Left lung (tissue), 10 donors: ENCODE measurements around the gene FKRP. TPM values are rescaled to one million over a fixed set of nuclear protein-coding genes. Genes with fewer than 3 reads are reported as not detected.
"Not testable (repeated sequence)": the region's sequence is repeated elsewhere in the genome, so short reads cannot be mapped to it uniquely, and the experiment has no call there.

ENCODE experiments used
- ATAC-seq: fragments of 200-7000 bp; cut with Tn5 transposase; one replicate; pipeline ENCODE4 v1.9.1; 2020; ENCODE audit warnings: moderate library complexity
- DNase-seq, 4 donors: peaks; one replicate each; pipeline ENCODE4 v3.0.0-alpha.2; 2013 to 2020
- H3K27ac ChIP-seq, 2 donors: fragments of 200-600 bp; sonication (generic) in 1 of 2; one replicate each; pipeline versions ENCODE4 v1.5.0 to v1.8.0; 2020 to 2021
- H3K27me3 ChIP-seq, 2 donors: fragments of 200-600 bp; sonication (generic) in 1 of 2; one replicate each; pipeline versions ENCODE4 v1.5.0 to v1.8.0; 2020 to 2021
- H3K36me3 ChIP-seq, 2 donors: fragments of 200-600 bp; sonication (generic) in 1 of 2; one replicate each; pipeline versions ENCODE4 v1.5.0 to v1.8.0; 2020 to 2021
- H3K4me1 ChIP-seq, 2 donors: fragments of 200-600 bp; one replicate each; pipeline ENCODE4 v1.8.0; 2021
- H3K4me3 ChIP-seq, 2 donors: fragments of 200-600 bp; sonication (generic) in 1 of 2; one replicate each; pipeline versions ENCODE4 v1.5.0 to v1.8.0; 2020 to 2021; ENCODE audit warnings: mild to moderate bottlenecking in 1 of 2
- H3K9me3 ChIP-seq, 2 donors: fragments of 200-600 bp; sonication (generic) in 1 of 2; one replicate each; pipeline versions ENCODE4 v1.5.0 to v1.8.0; 2020 to 2021
- intact Hi-C, 2 donors: fragments of 100-400 bp; cut with DNase I; formaldehyde crosslinking; loops; one replicate each; pipeline versions ENCODE4 v1.11.2 to v1.14.2; 2022
- microRNA-seq, 2 donors: library from miRNA; unstranded; fragments of <30 nt; microRNA quantifications; one replicate each; pipeline ENCODE4, GENCODE V29; 2019
- polyA plus RNA-seq, 6 donors: library from polyadenylated mRNA; unstranded; fragments of 120-200 nt; gene quantifications; one replicate each; pipeline ENCODE4 v1.2.1, GENCODE V29; 2013; ENCODE audit not compliant: insufficient read length in 6 of 6
- total RNA-seq, 2 donors: library from RNA; stranded (reverse); fragmentation: NEBNext Ultra II Directional; extraction: Animal tissue kit (Norgen Biotek cat#: 25700); gene quantifications; one replicate each; pipeline ENCODE4 v1.2.1, GENCODE V29; 2021
- TF ChIP-seq, protein P1 (sequence below), 2 donors: fragments of 200-600 bp; sonication (generic) in 1 of 2; IDR thresholded peaks; one replicate each; pipeline versions ENCODE4 v1.5.0 to v1.8.0; 2021; ENCODE audit warnings: antibody characterized with exemption in 2 of 2
- donor health status: DM: no; HTN: yes; CAD: no.
- donor health status: DM: no; HTN: no; CAD: no.

Gene FKRP
- total and polyA plus RNA-seq, 8 donors, result 18.8 to 29.6 (median 23.2) TPM

DNA sequence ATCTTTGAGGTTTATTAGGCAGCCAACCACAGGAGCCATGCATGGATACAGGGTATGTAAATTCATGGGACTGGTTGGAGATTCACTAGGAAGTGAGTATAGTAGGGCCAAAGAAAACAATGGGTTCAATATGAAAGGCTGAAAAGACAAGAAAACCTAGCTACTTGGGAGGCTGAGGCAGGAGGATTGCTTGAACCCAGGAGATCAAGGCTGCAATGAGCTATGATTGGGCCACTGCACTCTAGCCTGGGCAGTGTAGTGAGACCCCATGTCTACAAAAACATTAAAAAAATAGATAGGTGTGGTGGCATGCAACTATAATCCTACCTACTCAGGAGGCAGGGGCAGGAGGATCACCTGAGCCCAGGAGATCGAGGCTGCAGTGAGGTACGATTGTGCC is 52.9 kb downstream of the FKRP start:
- Histone ChIP-seq H3K9me3 (no peaks in the 10 kb centered on the region), H3K36me3 (no peaks in the 10 kb centered on the region), H3K4me1 (peaks cover 5% of the 10 kb centered on the region in 2 donors), H3K27me3 (no peaks in the 10 kb centered on the region), H3K27ac (no peak overlapping the region), H3K4me3 (no peak overlapping the region)
- ATAC-seq (no peak), DNase-seq (no peak)
- TF ChIP-seq, protein P1, sequence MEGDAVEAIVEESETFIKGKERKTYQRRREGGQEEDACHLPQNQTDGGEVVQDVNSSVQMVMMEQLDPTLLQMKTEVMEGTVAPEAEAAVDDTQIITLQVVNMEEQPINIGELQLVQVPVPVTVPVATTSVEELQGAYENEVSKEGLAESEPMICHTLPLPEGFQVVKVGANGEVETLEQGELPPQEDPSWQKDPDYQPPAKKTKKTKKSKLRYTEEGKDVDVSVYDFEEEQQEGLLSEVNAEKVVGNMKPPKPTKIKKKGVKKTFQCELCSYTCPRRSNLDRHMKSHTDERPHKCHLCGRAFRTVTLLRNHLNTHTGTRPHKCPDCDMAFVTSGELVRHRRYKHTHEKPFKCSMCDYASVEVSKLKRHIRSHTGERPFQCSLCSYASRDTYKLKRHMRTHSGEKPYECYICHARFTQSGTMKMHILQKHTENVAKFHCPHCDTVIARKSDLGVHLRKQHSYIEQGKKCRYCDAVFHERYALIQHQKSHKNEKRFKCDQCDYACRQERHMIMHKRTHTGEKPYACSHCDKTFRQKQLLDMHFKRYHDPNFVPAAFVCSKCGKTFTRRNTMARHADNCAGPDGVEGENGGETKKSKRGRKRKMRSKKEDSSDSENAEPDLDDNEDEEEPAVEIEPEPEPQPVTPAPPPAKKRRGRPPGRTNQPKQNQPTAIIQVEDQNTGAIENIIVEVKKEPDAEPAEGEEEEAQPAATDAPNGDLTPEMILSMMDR (IDR thresholded peaks at IDR 0.05), result no peak
- intact Hi-C loops, result no loop called here

DNA sequence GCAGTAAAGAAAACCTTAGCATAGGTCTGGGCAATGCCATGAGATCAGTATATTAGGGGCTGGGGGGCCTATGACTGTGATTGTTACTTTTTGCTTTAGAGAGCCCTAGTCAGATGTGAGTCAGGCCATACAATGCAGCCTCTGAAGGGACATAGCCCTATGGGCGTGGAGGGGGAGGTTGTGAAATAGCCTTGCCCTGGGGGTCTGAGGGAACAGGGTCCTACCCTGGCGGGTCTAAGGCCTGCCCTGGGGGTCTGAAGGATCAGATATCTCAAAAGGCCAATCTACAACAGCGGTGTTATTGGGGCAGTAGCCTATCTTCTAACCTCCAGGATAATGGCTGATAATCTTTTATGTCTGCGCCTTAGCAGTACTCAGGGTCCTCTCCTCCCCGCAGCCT is 56.3 kb downstream of the FKRP start:
- no peaks in the 10 kb centered on the region for H3K9me3 ChIP-seq
- H3K36me3 ChIP-seq, result no peaks in the 10 kb centered on the region
- DNase-seq, result no peak
- H3K4me1 ChIP-seq, result no peaks in the 10 kb centered on the region
- intact Hi-C loops, result no loop called here
- TF ChIP-seq, protein P1 (IDR thresholded peaks at IDR 0.05), result no peak
- no peak overlapping the region for H3K27ac ChIP-seq
- ATAC-seq, result no peak
- H3K27me3 ChIP-seq, result no peaks in the 10 kb centered on the region
- H3K4me3 ChIP-seq, result no peak overlapping the region

DNA sequence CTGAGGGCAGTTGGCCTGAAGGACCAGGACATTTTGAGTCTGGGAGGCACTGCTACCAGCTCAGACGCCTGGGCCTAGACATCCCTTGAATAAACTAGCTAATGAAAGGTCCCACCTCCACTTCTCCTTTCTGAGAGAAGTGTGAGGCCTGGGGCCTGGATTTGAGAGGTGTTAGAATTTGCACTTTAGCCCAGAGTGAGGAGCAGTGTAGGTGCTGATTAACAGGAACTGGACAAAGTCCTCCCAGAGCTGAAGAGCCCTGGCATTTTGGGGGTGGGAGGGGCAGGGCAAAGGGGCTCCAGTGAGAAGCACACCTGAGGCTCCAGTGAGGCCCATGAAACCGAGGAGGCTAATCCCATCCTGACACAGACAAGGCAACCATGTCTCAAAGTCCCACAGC is 57.7 kb downstream of the FKRP start:
- Histone ChIP-seq H3K27ac (no peak overlapping the region), H3K9me3 (no peaks in the 10 kb centered on the region), H3K27me3 (no peaks in the 10 kb centered on the region), H3K36me3 (no peaks in the 10 kb centered on the region), H3K4me3 (no peak overlapping the region), H3K4me1 (no peaks in the 10 kb centered on the region)
- TF ChIP-seq, protein P1 (IDR thresholded peaks at IDR 0.05), result no peak
- intact Hi-C loops, result no loop called here
- ATAC-seq (no peak), DNase-seq (no peak)

DNA sequence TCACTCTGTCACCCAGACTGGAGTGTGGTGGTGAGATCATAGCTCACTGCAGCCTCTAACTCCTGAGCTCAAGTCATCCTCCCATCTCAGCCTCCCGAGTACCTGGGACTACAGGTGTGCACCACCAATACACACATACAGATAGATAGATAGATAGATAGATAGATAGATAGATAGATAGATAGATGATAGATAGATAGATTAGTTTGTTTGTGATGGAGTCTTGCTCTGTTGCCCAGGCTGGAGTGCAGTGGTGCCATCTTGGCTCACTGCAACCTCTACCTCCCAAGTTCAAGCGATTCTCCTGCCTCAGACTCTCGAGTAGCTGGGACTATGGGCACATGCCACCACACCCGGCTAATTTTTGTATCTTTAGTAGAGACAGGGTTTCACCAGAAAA is 58.6 kb downstream of the FKRP start:
- H3K27me3 ChIP-seq, H3K27ac ChIP-seq, DNase-seq, H3K4me3 ChIP-seq, intact Hi-C loops, H3K9me3 ChIP-seq, ATAC-seq, H3K4me1 ChIP-seq, H3K36me3 ChIP-seq: not testable (repeated sequence)

DNA sequence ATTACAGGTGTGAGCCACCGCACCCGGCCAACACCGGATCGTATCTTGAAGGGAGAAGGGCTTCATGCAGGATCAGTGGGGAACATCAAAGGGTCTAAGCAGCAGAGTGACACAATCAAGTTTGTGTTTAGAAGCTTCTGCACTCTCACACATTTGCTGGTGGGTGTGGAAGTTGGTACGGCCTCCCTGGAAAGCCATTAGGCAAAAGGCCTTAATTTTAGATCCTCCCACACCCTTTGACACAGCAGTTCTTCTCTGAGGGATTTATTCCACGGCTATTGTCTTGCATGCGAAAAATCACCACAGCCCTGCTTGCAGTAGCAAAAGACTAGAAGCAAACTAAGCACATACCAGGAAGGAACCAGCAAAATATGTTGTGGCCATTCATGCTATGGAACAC is 60.8 kb downstream of the FKRP start:
- no peak overlapping the region for H3K4me3 ChIP-seq
- DNase-seq (no peak), ATAC-seq (no peak)
- H3K9me3 ChIP-seq, result no peaks in the 10 kb centered on the region
- H3K27me3 ChIP-seq, result no peaks in the 10 kb centered on the region
- TF ChIP-seq, protein P1 (IDR thresholded peaks at IDR 0.05), result no peak
- intact Hi-C loops, result no loop called here
- H3K27ac ChIP-seq, result no peak overlapping the region
- no peaks in the 10 kb centered on the region for H3K36me3 ChIP-seq
- no peaks in the 10 kb centered on the region for H3K4me1 ChIP-seq

Small RNA genes lying within 50 kb of the gene (microRNA-seq; reads per million reads assigned to microRNA genes)
- gene MIR320E, result 1.8 to 4.5 reads per million in 2 donors

Other genes with a start within 250 kb of the FKRP start
- 100 to 1,000 TPM; 178 to 225 TPM for gene CALM3, start 144.7 kb upstream of the FKRP start, total RNA-seq
- gene CALM3, start 144.7 kb upstream of the FKRP start, polyA plus RNA-seq, result 100 to 1,000 TPM; 337 to 478 (median 359) TPM
- gene PTGIR, start 121.0 kb upstream of the FKRP start, total RNA-seq, result 10 to 100 TPM in 1 of 2 donors, 1 to 10 TPM in 1; 9.8 to 12.1 TPM
- gene PTGIR, start 121.0 kb upstream of the FKRP start, polyA plus RNA-seq, result 10 to 100 TPM in 4 of 6 donors, 1 to 10 TPM in 2; 9.2 to 14.1 (median 12.0) TPM
- gene GNG8, start 109.9 kb upstream of the FKRP start, total RNA-seq, result not detected
- gene GNG8, start 109.9 kb upstream of the FKRP start, polyA plus RNA-seq, result 10 to 100 TPM in 2 of 6 donors, 1 to 10 TPM in 4; 5.8 to 16.0 (median 8.9) TPM
- gene DACT3, start 84.9 kb upstream of the FKRP start, total RNA-seq, result 10 to 100 TPM in 1 of 2 donors, 1 to 10 TPM in 1; 6.6 to 15.0 TPM
- gene DACT3, start 84.9 kb upstream of the FKRP start, polyA plus RNA-seq, result 10 to 100 TPM; 37.6 to 53.4 (median 45.4) TPM
- 10 to 100 TPM; 37.8 to 48.5 TPM for gene PRKD2, start 28.9 kb upstream of the FKRP start, total RNA-seq
- gene PRKD2, start 28.9 kb upstream of the FKRP start, polyA plus RNA-seq, result 10 to 100 TPM; 51.3 to 61.4 (median 55.7) TPM
- 10 to 100 TPM; 54.2 to 73.4 TPM for gene STRN4, start 393 bp downstream of the FKRP start, total RNA-seq
- 10 to 100 TPM; 70.5 to 97.9 (median 81.3) TPM for gene STRN4, start 393 bp downstream of the FKRP start, polyA plus RNA-seq
- 100 to 1,000 TPM in 1 of 2 donors, 10 to 100 TPM in 1; 79.9 to 172 TPM for gene SLC1A5, start 42.5 kb downstream of the FKRP start, total RNA-seq
- gene SLC1A5, start 42.5 kb downstream of the FKRP start, polyA plus RNA-seq, result 10 to 100 TPM; 67.2 to 92.5 (median 81.5) TPM
- gene AP2S1, start 104.8 kb downstream of the FKRP start, total RNA-seq, result 100 to 1,000 TPM; 152 to 163 TPM
- gene AP2S1, start 104.8 kb downstream of the FKRP start, polyA plus RNA-seq, result 100 to 1,000 TPM in 4 of 6 donors, 10 to 100 TPM in 2; 92.3 to 116 (median 106) TPM
- gene ARHGAP35, start 114.9 kb downstream of the FKRP start, total RNA-seq, result 10 to 100 TPM; 52.6 to 53.4 TPM
- 10 to 100 TPM; 35.2 to 54.6 (median 47.5) TPM for gene ARHGAP35, start 114.9 kb downstream of the FKRP start, polyA plus RNA-seq